ENCODE results near the gene VSX2. TPM values are rescaled to one million over a fixed set of nuclear protein-coding genes. Genes with fewer than 3 reads are reported as not detected.

The VSX2 gene
- total RNA-seq, 6 experiments from 2014 or later, result not detected

DNA sequence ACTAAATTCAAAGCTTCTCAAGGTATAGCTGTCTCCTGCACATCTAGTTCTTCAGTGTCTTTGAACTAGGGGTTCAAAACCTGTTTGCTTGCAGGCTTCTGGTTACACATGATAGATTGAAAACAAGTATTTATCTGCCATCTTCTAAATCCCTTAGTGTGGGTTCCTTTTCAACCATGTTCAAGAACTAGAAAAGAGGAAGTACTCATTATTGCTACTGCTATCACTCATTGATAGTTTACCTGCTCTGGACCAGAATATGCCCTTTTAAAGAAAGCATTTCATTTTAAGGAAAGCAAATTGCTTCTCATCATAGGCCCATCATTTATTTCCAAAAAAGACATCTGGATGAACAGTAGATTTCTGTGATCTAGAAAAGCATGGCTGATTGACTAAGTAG, 37.1 kb upstream of the VSX2 start:
- no peak for TF ChIP-seq CTCF (IDR thresholded peaks at IDR 0.05)
- Mint-ChIP-seq H3K9me3 (no peaks in the 10 kb centered on the region), H3K27me3 (ENCODE audit: insufficient read depth) (no peaks in the 10 kb centered on the region), H3K36me3 (ENCODE audit: low read depth) (peaks cover 7% of the 10 kb centered on the region), H3K27ac (no peak overlapping the region), H3K4me1 (ENCODE audit: low read depth) (no peaks in the 10 kb centered on the region), H3K4me3 (no peak overlapping the region)
- no peak for DNase-seq

GRCh38 chr14:74203639-74204038, 35.6 kb upstream of the VSX2 start:
- no peak overlapping the region for H3K4me3 Mint-ChIP-seq
- no peaks in the 10 kb centered on the region for H3K9me3 Mint-ChIP-seq
- H3K27ac Mint-ChIP-seq, result no peak overlapping the region
- peaks cover under 1% of the 10 kb centered on the region; the same call in 1 of the 2 replicates for H3K27me3 Mint-ChIP-seq (ENCODE audit: insufficient read depth)
- TF ChIP-seq CTCF (IDR thresholded peaks at IDR 0.05), result no peak
- peaks cover 7% of the 10 kb centered on the region for H3K36me3 Mint-ChIP-seq (ENCODE audit: low read depth)
- H3K4me1 Mint-ChIP-seq (ENCODE audit: low read depth), result no peaks in the 10 kb centered on the region
- no peak for DNase-seq

- no peak overlapping the region for H3K27ac Mint-ChIP-seq
Observed at GRCh38 chr14:74204491-74204890, 34.8 kb upstream of the VSX2 start.

DNA sequence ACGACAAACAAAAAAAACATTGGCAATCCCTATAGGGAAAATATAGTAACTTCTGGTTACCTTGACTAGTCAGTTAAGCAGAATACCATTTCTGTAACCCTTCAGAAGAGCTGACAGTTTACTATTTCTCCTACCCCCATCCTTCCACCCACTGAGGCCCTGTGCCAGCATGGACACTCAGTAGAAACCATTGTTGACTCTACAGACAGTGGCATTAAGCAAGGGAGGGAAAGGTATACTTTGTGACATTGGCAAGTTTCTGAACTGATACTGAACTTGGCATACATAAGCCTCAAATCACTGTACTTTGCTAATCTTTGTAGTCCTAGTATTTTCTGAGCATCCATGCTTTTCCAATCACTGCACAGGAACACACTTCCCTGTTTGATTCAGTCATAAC, 33.4 kb upstream of the VSX2 start:
- DNase-seq, result no peak
- no peaks in the 10 kb centered on the region for H3K4me1 Mint-ChIP-seq (ENCODE audit: low read depth)
- no peaks in the 10 kb centered on the region for H3K9me3 Mint-ChIP-seq
- no peak for TF ChIP-seq CTCF (IDR thresholded peaks at IDR 0.05)
- H3K27me3 Mint-ChIP-seq (ENCODE audit: insufficient read depth), result peaks cover 3% of the 10 kb centered on the region
- H3K4me3 Mint-ChIP-seq, result no peak overlapping the region
- no peak overlapping the region for H3K27ac Mint-ChIP-seq
- no peaks in the 10 kb centered on the region for H3K36me3 Mint-ChIP-seq (ENCODE audit: low read depth)

More at GRCh38 chr14:74204491-74204890, 34.8 kb upstream of the VSX2 start:
- DNase-seq, result no peak
- Mint-ChIP-seq H3K4me3 (no peak overlapping the region), H3K36me3 (ENCODE audit: low read depth) (no peaks in the 10 kb centered on the region), H3K27me3 (ENCODE audit: insufficient read depth) (peaks cover 3% of the 10 kb centered on the region), H3K4me1 (ENCODE audit: low read depth) (no peaks in the 10 kb centered on the region), H3K9me3 (no peaks in the 10 kb centered on the region)
- no peak for TF ChIP-seq CTCF (IDR thresholded peaks at IDR 0.05)

GRCh38 chr14:74207943-74208342, 31.3 kb upstream of the VSX2 start:
- TF ChIP-seq CTCF (IDR thresholded peaks at IDR 0.05), result peak; percentile 61

GRCh38 chr14:74208642-74209041, 30.6 kb upstream of the VSX2 start:
- Mint-ChIP-seq H3K4me3 (no peak overlapping the region), H3K36me3 (ENCODE audit: low read depth) (no peaks in the 10 kb centered on the region), H3K4me1 (ENCODE audit: low read depth) (no peaks in the 10 kb centered on the region)

More at GRCh38 chr14:74207943-74208342, 31.3 kb upstream of the VSX2 start:
- Mint-ChIP-seq H3K4me1 (ENCODE audit: low read depth) (no peaks in the 10 kb centered on the region), H3K27ac (no peak overlapping the region), H3K4me3 (no peak overlapping the region), H3K27me3 (ENCODE audit: insufficient read depth) (peaks cover 4% of the 10 kb centered on the region), H3K36me3 (ENCODE audit: low read depth) (no peaks in the 10 kb centered on the region), H3K9me3 (no peaks in the 10 kb centered on the region)
- no peak for DNase-seq

More at GRCh38 chr14:74208642-74209041, 30.6 kb upstream of the VSX2 start:
- H3K27ac Mint-ChIP-seq, result no peak overlapping the region
- DNase-seq, result no peak
- no peaks in the 10 kb centered on the region for H3K9me3 Mint-ChIP-seq
- TF ChIP-seq CTCF (IDR thresholded peaks at IDR 0.05), result no peak
- peaks cover 6% of the 10 kb centered on the region for H3K27me3 Mint-ChIP-seq (ENCODE audit: insufficient read depth)

Data from HFFc6 (cell line).